Choroid plexus epithelial cell (primary cell): Measurements from ENCODE around the gene SHC4.
"Not testable (repeated sequence)": the region's sequence is repeated elsewhere in the genome, so short reads cannot be mapped to it uniquely, and the experiment has no call there.

Experiments used
- DNase-seq: peaks from one replicate; pipeline ENCODE4 v3.0.0-alpha.2; 2010; ENCODE audit warnings: low read depth
- H3K4me3 ChIP-seq: 2 replicates; pipeline ENCODE4 v1.5.1; 2011; ENCODE audit warnings: low read depth, mild to moderate bottlenecking, control low read depth, low read length, moderate library complexity
- CTCF ChIP-seq: conservative IDR thresholded peaks from 2 replicates; pipeline ENCODE4 v1.5.1; 2011; ENCODE audit warnings: low read depth, mild to moderate bottlenecking, control low read depth, inconsistent platforms, low read length, moderate library complexity

Gene SHC4

GRCh38 chr15:48925714-48926223 is 38.0 kb downstream of the SHC4 start:
- TF ChIP-seq CTCF = no peak
- peak; percentile 86 for DNase-seq
- H3K4me3 ChIP-seq = no peak overlapping the region

- no peak for TF ChIP-seq CTCF
- no peak overlapping the region for H3K4me3 ChIP-seq
- peak; percentile 16 for DNase-seq
These were observed 39.0 kb downstream of the SHC4 start for GRCh38 chr15:48924528-48925393.

GRCh38 chr15:48922046-48922445 is 41.7 kb downstream of the SHC4 start:
- no peak for TF ChIP-seq CTCF
- H3K4me3 ChIP-seq = no peak overlapping the region
- no peak for DNase-seq

GRCh38 chr15:48916721-48917120 is 47.0 kb downstream of the SHC4 start:
- no peak for DNase-seq
- H3K4me3 ChIP-seq = no peak overlapping the region
- TF ChIP-seq CTCF = no peak

- no peak for DNase-seq
- H3K4me3 ChIP-seq = no peak overlapping the region
- no peak for TF ChIP-seq CTCF
These were observed 47.9 kb downstream of the SHC4 start for GRCh38 chr15:48915861-48916260.

DNA sequence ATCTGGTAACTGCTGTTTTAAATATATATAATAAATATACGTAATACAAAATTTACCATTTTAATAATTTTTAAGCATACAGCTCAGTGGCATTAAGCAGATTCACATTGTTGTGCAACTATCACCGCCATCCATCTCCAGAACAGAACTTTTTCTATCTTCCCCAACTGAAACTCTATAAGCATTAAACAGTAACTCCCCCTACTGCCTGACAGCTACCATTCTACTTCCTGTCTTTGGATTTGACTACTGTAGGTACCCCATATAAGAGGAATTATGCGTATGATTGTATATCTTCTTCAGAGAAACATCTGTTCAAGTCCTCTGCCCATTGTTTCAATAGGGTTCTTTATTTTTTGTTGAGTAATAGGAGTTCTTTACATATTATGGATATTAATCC is 49.0 kb downstream of the SHC4 start:
- H3K4me3 ChIP-seq = no peak overlapping the region
- TF ChIP-seq CTCF = peak; percentile 21
- DNase-seq = peak; percentile 40

GRCh38 chr15:48913141-48913540 is 50.6 kb downstream of the SHC4 start:
- H3K4me3 ChIP-seq = no peak overlapping the region
- no peak for DNase-seq
- TF ChIP-seq CTCF = no peak

DNA sequence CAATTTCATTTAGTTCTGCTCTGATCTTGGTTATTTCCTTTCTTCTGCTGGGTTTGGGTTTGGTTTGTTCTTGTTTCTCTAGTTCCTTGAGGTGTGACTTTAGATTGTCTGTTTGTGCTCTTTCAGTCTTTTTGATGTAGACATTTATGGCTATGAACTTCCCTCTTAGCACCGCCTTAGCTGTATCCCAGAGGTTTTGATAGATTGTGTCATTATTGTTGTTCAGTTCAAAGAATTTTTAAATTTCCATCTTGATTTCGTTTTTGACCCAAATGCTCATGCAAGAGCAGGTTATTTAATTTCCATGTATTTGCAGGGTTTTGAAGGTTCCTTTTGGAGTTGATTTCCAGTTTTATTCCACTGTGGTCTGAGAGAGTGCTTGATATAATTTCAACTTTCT is 53.2 kb downstream of the SHC4 start:
- not testable (repeated sequence) for DNase-seq, H3K4me3 ChIP-seq

- H3K4me3 ChIP-seq, DNase-seq: not testable (repeated sequence)
These were observed 54.4 kb downstream of the SHC4 start for GRCh38 chr15:48909313-48909712.
